H1 (cell line): ENCODE results near the gene ADCY9. TPM values are rescaled to one million over a fixed set of nuclear protein-coding genes. Genes with fewer than 3 reads are reported as not detected.

Experiments
- ATF3 ChIP-seq: IDR thresholded peaks from 2 replicates; pipeline ENCODE4 v1.6.1; 2011; ENCODE audit warnings: low read depth, mild to moderate bottlenecking, low read length; ENCODE audit not compliant: insufficient read depth
- CHD7 ChIP-seq: fragments of 300-600 bp; sonication (generic); IDR thresholded peaks from 2 replicates; pipeline ENCODE4 v1.7.1; 2012; ENCODE audit warnings: low read length, moderate library complexity, mild to moderate bottlenecking, inconsistent platforms; ENCODE audit not compliant: insufficient replicate concordance
- HDAC2 ChIP-seq, 2 experiments: fragments of 300-600 bp in 1 of 2; sonication (generic) in 1 of 2; IDR thresholded peaks; 2 replicates each; pipeline ENCODE4 v1.6.1; 2011 to 2012; ENCODE audit warnings: low read depth in 2 of 2, low read length in 2 of 2, mild to moderate bottlenecking in 2 of 2, moderate library complexity in 2 of 2, borderline replicate concordance in 1 of 2, inconsistent platforms in 1 of 2
- RAD21 ChIP-seq, 2 experiments: IDR thresholded peaks in 1 of 2; conservative IDR thresholded peaks in 1 of 2; 2 replicates each; pipeline ENCODE4 v1.6.1; 2011; ENCODE audit warnings: low read depth in 2 of 2, low read length in 2 of 2, improper control_type of control experiment in 1 of 2, inconsistent platforms in 1 of 2, mild to moderate bottlenecking in 1 of 2, moderate library complexity in 1 of 2
- RNF2 ChIP-seq: fragments of 200-900, 300-1000 bp; sonication (generic); IDR thresholded peaks from 2 replicates; pipeline ENCODE4 v1.7.1; 2016; ENCODE audit warnings: borderline replicate concordance, low read depth, mild to moderate bottlenecking, antibody characterized with exemption, low read length; ENCODE audit not compliant: poor library complexity, severe bottlenecking; ENCODE audit errors: missing control alignments
- TAF1 ChIP-seq: IDR thresholded peaks from 2 replicates; pipeline ENCODE4 v1.6.1; 2011; ENCODE audit warnings: mild to moderate bottlenecking, low read depth, low read length
- USF2 ChIP-seq: IDR thresholded peaks from 2 replicates; pipeline ENCODE4 v1.6.1; 2011; ENCODE audit warnings: low read length, improper control_type of control experiment
- polyA plus RNA-seq, 7 experiments: library from polyadenylated mRNA; depleted of rRNA in 3 of 7; stranded (reverse) in 5 of 7; unstranded in 2 of 7; fragments of >200 nt in 5 of 7; fragments of 200-250 nt in 2 of 7; gene quantifications; 1 replicate in 5 of 7; 2 replicates in 1 of 7; 4 replicates in 1 of 7; pipeline versions ENCODE4 v1.2.1 to v1.2.3, GENCODE V29; 2011 to 2013; ENCODE audit warnings: missing spikeins in 2 of 7, mixed read lengths in 2 of 7
- total RNA-seq: library from RNA; stranded (reverse); fragmentation: NEBNext Ultra II Directional; extraction: Animal tissue kit (Norgen Biotek cat#: 25700); gene quantifications from 2 replicates; pipeline ENCODE4 v1.2.1, GENCODE V29; 2021

ADCY9 gene
- total and polyA plus RNA-seq, 2 of the 8 experiments (the other 6 are each of a cell fraction or from before 2014, with no cell fraction given): 5.4 to 13.1 TPM

- TF ChIP-seq CHD7 (no peak), ATF3 (no peak), RNF2 (no peak), USF2 (no peak), RAD21 (IDR thresholded peaks at IDR 0.05 in 1 of 2, conservative IDR thresholded peaks at IDR 0.05 in 1 of 2; ENCODE audit: low read depth in 2 of 2, low read length in 2 of 2) (no peak), HDAC2 (IDR thresholded peaks at IDR 0.05; ENCODE audit: borderline replicate concordance in 1 of 2, low read depth in 2 of 2, low read length in 2 of 2) (no peak), TAF1 (no peak)
Measured at GRCh38 chr16:3957344-3957980, 158.8 kb downstream of the ADCY9 start (continued).
